Left ventricle myocardium superior (tissue), 1 donor: Measurements from ENCODE around the gene CFD. TPM values are rescaled to one million over a fixed set of nuclear protein-coding genes. Genes with fewer than 3 reads are reported as not detected.
A peak's percentile ranks its signal among the peaks of the same experiment; 100 is the strongest.
"Not testable (repeated sequence)": the region's sequence is repeated elsewhere in the genome, so short reads cannot be mapped to it uniquely, and the experiment has no call there.

Source experiments
- ATAC-seq: fragments of 200-7000 bp; cut with Tn5 transposase; one replicate; pipeline ENCODE4 v1.9.1; 2020; ENCODE audit warnings: mild to moderate bottlenecking, moderate library complexity
- DNase-seq: peaks from one replicate; pipeline ENCODE4 v3.0.0-alpha.2; 2020
- intact Hi-C: fragments of 100-400 bp; cut with micrococcal nuclease; formaldehyde crosslinking; loops from one replicate; pipeline ENCODE4 v1.11.0; 2022
- total RNA-seq: library from RNA; stranded (reverse); fragmentation: NEBNext Ultra II Directional; extraction: Animal tissue kit (Norgen Biotek cat#: 25700); gene quantifications from one replicate; pipeline ENCODE4 v1.2.1, GENCODE V29; 2021
- donor health status: DM: no; HTN: yes; CAD: no; lungs with severe emphysema.

Gene CFD
- total RNA-seq, 1 donor from 2014 or later = 252 TPM

- intact Hi-C loops = no loop called here
- peak; percentile 48 for DNase-seq
- ATAC-seq = no peak
Measured at GRCh38 chr19:868458-869244, 9.2 kb downstream of the CFD start.

DNA sequence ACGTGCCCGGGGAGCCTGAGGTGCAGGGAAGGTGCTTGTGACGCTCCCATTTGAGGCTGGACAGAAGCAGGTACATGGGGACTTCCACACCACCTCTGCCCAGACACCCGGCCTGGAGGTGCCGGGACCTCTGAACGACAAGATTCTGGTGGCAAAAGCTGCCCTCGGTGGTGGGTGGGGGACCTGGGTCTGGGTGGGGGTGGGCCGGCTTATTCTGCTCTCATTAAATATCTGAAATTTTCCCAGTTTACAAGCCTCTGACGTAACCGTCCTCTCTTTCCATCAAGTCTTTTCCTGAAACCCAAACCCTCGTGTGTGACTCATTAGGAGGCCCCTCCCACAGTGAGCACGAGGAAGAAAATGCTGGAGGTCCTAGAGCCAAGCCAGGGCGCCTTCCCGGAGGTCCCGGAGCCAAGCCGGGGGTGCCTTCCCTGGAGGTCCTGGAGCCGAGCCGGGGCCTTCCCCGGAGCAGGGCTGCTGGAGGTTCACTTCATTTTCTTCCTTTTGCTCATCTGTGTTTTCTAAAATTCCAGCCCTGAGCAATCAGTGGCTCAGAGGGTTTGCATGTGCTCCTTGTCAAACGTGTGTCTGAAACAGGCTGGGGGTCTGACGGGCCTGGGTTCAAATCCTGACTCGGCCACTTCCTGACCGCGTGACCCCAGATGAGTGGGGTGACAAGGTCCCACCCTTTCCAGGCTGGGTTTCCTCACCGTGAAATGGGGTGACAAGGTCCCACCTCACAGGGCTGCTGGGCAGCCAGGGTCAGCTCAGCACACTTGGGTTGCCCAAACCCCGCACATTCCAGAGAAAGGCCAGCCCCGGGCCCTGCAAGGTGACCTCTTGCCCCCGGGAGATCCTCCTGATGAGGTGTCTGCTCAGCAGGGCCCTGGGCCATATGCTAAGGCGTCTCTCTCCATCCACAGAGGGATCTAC, 10.0 kb downstream of the CFD start:
- ATAC-seq = peak; percentile 33
- DNase-seq = peak; percentile 76
- intact Hi-C loops = no loop called here

DNA sequence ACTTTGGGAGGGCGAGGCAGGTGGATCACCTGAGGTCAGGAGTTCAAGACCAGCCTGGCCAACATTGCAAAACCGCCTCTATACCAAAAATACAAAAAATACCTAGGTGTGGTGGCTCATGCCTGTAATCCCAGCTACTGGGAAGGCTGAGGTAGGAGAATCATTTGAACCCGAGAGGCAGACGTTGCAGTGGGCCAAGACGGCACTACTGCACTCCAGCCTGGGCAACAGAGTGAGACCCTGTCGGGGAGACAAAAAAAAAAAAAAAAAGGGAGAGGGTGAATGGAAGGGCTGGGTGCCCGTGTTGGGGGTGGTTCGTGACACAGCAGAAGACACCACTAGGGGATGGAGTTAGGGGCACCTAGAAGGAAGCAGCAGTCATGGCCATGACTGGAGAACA, 10.8 kb downstream of the CFD start:
- ATAC-seq (no peak), DNase-seq (no peak)
- intact Hi-C loops = no loop called here

DNA sequence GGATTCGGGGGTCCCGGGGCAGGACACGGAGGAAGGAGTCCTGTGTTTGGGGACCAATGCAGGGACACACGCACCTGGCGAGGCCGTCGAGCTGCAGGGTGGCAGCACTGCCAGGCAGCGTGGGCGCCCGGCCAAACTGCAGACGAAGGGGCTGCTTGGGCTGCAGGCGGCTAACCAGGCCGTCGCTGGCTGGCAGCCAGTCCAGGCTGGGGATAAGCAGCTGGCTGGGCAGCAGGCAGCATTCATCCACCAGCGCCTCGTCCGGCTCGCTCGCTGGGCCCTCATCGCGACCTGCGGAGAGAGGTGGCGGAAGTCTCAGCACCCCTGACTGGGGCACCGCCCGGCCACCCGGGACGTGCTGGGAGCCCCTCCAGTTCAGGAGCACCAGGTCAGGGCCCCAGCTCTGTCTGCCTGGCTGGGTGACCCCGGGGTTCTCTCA, 11.5 kb downstream of the CFD start:
- DNase-seq = peak; percentile 91
- intact Hi-C loops = no loop called here
- ATAC-seq = peak; percentile 34

DNA sequence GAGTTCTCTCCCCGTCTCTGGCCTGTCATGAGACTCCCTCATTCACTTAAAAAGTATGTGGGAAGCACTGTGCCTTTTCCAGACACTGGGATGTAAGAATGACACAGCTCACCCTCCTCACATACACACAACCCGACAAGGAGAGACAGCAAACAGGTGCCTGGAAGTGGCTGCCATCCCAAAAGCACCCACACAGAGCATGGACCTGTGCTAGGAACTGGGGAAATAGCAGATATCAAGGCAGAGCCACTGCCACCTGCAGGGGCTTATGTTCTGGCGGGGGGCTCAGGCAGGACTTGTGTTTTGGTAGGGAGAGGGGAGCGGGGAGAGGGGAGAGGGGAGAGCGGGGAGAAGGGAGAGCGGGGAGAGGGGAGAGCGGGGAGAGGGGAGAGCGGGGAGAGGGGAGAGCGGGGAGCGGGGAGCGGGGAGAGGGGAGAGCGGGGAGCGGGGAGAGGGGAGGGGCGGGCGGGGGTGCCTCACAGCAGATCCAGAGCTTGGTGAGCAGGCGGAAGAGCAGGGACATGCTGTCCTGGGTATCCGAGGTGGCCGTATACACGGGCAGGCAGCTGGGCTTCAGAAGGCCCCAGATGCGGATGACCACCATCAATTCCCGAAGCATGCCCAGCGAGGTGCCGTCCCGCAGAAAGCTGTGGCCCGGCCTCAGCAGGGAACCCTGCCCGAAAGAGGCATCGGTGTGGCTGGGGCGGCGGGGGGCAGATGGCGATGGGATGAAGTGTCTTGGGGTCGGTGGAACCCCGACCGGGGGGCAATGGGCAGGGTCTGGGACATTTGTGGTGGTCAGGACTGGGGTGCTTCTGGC, 12.2 kb downstream of the CFD start:
- intact Hi-C loops = no loop called here
- ATAC-seq (no peak), DNase-seq (no peak)

GRCh38 chr19:872266-872951, 12.9 kb downstream of the CFD start:
- peak; percentile 46 for ATAC-seq
- intact Hi-C loops = no loop called here
- peak; percentile 81 for DNase-seq

GRCh38 chr19:873084-873483, 13.6 kb downstream of the CFD start:
- peak; percentile 62 for DNase-seq
- intact Hi-C loops = no loop called here

DNA sequence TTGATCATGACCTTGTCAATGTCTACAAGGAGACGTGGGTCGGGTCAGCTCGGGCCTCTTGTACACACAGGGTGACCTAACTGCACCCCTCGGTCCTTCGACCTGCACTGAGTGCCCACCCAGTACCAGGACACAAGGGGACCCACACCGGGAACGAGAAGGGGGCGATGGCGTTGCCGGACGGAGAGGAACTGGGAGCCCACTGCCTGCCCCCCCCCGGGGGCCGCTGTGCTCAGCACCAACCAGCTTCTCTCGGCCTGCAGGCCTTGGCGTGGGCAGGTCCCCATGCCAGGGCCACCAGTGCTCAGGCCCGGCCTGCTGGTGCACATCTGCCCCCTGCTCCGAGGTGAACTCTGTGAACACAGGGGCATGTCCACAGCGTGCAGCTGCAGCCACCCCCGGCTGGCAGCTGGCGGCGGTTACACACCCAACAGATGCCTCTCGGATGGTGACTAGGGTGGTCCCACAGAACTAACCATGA, 14.1 kb downstream of the CFD start:
- intact Hi-C loops = no loop called here
- no peak for ATAC-seq

More at GRCh38 chr19:873084-873483, 13.6 kb downstream of the CFD start:
- peak; percentile 11 for ATAC-seq

DNA sequence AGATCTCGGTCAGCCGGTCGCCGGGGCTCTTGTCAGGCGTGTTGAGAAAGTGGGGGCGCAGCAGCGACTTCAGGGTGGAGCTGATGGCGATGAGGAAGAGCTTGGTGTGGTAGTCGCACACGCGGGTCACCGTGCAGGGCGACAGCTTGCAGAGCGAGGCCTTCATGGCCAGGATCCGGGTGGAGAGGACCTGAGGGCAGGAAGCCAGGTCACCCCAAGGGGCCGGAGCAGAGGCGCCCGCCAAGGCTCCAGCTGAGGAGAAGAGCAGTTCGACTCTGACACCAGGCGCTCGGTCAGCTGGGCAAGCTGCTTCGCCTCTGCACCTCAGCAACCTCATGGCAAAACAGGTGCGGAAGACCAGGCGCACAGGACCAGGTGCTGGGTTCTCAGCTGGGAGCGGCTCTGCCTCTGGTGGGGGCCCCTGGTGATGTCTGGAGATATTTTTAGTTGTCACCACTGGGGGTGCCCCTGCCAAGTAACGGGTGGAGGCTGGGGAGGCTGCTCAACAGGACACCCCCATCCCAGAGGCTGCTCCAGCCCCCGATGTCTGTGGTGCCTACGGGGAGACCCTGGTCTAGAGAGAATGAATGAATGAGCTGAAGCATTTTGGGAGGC, 15.9 kb downstream of the CFD start:
- intact Hi-C loops = no loop called here
- DNase-seq (no peak), ATAC-seq (no peak)

More for the DNA sequence above, 14.1 kb downstream of the CFD start:
- DNase-seq = no peak

DNA sequence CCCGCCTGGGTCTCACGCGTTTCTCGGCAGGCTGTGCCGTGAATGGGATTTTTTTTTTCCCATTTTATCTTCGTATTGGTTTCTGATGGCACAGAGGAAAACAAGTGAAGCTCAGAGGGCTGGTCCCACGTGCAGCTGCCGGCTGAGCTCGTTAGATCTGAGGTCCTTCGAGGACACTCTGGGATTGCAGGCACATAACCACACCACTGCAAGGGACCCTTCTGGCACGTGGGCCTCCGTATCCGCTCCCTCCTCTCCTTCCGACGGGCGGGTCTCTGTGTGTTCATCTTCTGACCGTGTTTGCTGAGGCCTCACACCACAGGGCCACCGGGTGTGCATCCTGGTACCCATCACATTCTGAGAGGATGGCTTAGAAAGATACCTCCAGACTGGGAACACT, 16.6 kb downstream of the CFD start:
- DNase-seq = no peak
- no peak for ATAC-seq
- intact Hi-C loops = no loop called here

DNA sequence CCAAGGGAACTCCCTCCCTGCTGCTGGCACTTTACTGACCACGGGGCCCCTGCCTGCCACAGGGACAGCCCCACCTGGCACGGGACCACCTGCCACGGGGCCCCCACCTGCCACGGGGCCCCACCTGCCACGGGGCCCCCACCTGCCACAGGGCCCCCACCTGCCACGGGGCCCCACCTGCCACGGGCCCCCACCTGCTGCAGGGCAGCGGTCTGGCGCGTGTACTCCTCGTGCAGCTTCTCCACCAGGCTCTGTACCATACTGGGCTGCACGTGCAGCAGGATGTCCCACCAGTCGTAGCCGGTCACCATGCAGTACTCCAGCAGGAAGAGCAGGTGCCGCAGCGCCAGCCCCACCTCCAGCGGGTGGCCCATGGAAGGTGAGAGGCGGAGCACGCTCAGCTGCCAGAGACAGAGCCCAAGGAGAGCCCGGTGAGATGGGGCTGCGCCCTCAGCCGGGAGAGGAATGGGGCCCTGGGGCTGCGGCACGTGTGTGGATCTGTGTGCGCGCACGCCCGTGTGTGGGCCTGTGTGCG, 17.4 kb downstream of the CFD start:
- intact Hi-C loops = no loop called here
- DNase-seq (no peak), ATAC-seq (no peak)

DNA sequence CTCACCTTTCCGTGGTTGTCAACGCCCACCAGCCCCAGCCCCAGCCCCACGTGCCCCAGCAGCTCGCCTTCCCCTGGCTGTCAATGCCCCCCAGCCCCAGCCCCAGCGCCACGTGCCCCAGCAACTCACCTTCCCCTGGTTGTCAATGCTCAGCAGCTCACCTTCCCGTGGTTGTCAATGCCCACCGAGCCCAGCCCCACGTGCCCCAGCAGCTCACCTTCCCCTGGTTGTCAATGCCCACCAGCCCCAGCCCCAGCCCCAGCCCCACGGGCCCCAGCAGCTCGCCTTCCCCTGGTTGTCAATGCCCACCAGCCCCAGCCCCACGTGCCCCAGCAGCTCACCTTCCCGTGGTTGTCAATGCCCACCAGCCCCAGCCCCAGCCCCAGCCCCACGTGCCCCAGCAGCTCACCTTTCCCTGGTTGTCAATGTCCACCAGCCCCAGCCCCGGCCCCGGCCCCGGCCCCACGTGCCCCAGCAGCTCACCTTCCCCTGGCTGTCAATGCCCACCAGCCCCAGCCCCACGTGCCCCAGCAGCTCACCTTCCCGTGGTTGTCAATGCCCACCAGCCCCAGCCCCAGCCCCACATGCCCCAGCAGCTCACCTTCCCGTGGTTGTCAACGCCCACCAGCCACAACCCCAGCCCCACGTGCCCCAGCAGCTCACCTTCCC, 18.7 kb downstream of the CFD start:
- DNase-seq, intact Hi-C loops, ATAC-seq: not testable (repeated sequence)

DNA sequence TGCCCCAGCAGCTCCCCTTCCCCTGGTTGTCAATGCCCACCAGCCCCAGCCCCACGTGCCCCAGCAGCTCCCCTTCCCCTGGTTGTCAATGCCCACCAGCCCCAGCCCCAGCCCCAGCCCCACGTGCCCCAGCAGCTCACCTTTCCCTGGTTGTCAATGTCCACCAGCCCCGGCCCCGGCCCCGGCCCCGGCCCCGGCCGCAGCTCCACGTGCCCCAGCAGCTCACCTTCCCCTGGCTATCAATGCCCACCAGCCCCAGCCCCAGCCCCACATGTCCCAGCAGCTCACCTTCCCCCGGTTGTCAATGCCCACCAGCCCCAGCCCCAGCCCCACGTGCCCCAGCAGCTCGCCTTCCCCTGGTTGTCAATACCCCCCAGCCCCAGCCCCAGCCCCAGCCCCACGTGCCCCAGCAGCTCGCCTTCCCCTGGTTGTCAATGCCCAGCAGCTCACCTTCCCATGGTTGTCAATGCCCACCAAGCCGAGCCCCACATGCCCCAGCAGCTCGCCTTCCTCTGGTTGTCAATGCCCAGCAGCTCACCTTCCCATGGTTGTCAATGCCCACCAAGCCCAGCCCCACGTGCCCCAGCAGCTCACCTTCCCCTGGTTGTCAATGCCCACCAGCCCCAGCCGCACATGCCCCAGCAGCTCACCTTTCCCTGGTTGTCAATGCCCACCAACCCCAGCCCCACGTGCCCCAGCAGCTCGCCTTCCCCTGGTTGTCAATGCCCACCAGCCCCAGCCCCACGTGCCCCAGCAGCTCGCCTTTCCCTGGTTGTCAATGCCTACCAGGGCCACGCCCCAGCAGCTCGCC, 19.5 kb downstream of the CFD start:
- DNase-seq, intact Hi-C loops, ATAC-seq: not testable (repeated sequence)

DNA sequence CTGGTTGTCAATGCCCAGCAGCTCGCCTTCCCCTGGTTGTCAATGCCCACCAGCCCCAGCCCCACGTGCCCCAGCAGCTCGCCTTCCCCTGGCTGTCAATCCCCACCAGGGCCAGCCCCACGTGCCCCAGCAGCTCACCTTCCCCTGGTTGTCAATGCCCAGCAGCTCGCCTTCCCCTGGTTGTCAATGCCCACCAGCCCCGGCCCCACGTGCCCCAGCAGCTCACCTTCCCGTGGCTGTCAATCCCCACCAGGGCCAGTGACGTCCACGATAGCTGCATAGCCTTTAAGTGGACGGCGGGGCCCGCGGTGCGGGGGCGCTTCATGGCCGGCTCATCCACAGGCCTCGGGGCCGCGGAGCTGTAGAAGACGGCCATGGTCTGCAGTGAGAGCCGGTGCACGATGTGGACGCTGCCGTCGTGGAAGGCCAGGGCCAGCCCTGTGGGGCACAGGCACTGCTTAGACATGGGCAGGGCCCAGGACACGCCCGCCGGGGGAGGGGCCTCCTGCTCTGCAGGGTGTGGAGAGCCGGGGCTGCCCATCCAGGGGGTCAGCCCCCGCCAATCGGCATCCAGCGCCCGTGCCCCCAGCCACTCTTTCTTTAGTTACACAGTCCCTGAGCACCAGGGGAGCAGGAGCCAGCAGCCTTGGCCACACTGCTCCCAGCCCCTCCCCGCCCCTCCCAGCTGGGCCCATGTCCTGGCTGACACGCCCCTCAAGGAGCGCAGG, 20.4 kb downstream of the CFD start:
- intact Hi-C loops = no loop called here
- ATAC-seq (no peak), DNase-seq (no peak)

DNA sequence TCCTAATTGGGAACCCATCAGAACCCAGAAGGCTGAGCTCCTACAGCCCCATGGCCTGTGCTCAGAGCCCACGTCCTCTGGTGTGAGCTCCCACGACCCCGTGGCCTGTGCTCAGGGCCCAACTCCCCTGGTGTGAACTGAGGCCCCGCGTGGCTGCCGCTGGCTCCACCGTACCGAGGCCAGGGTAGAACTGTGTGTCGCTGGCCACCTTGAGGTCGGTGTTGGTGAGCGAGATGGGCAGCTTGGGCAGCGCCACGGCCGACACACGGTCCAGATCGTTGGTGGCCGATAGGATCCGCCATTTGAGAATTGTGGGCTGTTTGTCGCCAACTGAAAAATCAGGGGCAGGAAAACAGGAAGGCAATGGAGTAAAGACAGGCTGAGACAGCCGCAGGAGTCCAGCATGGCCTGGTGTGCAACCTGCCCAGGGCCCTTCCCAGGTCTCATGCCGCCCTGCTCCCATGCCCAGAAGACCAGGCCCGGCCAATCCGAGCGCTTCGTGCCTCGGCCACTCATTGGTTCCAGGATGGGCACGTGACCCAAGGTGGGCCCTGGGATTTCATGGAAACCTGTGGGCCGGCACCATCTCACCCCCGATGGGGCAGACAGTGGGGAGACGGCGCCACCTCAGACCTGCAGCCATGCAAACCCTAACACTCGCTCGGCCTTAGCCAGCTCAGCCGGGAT, 22.1 kb downstream of the CFD start:
- no peak for DNase-seq
- no peak for ATAC-seq
- intact Hi-C loops = no loop called here
